ENCODE results near the gene CADPS2.

CADPS2 gene

GRCh38 chr7:122884186-122884585 lies 2.1 kb downstream of the CADPS2 start:
- no peak for TF ChIP-seq CTCF (IDR thresholded peaks at IDR 0.05; ENCODE audit: low read length, missing control alignments)
- no peak for DNase-seq (ENCODE audit: low read depth)

GRCh38 chr7:122883049-122883680 lies 3.1 kb downstream of the CADPS2 start:
- no peak for DNase-seq (ENCODE audit: low read depth)
- no peak for TF ChIP-seq CTCF (IDR thresholded peaks at IDR 0.05; ENCODE audit: low read length, missing control alignments)
- H3K4me3 ChIP-seq (replicated peaks; ENCODE audit: low read depth, low read length): no peak overlapping the region

More at GRCh38 chr7:122884186-122884585, 2.1 kb downstream of the CADPS2 start:
- no peak overlapping the region for H3K4me3 ChIP-seq (replicated peaks; ENCODE audit: low read depth, low read length)

GRCh38 chr7:122881324-122881723 lies 4.9 kb downstream of the CADPS2 start:
- DNase-seq (ENCODE audit: low read depth): no peak
- TF ChIP-seq CTCF (IDR thresholded peaks at IDR 0.05; ENCODE audit: low read length, missing control alignments): no peak
- no peak overlapping the region for H3K4me3 ChIP-seq (replicated peaks; ENCODE audit: low read depth, low read length)

- DNase-seq (ENCODE audit: low read depth): no peak
- TF ChIP-seq CTCF (IDR thresholded peaks at IDR 0.05; ENCODE audit: low read length, missing control alignments): no peak
- H3K4me3 ChIP-seq (replicated peaks; ENCODE audit: low read depth, low read length): no peak overlapping the region
Observed at GRCh38 chr7:122869260-122869659, 17.0 kb downstream of the CADPS2 start.

GRCh38 chr7:122867471-122867980 lies 18.7 kb downstream of the CADPS2 start:
- no peak for DNase-seq (ENCODE audit: low read depth)
- TF ChIP-seq CTCF (IDR thresholded peaks at IDR 0.05; ENCODE audit: low read length, missing control alignments): no peak
- no peak overlapping the region for H3K4me3 ChIP-seq (replicated peaks; ENCODE audit: low read depth, low read length)

GRCh38 chr7:122864838-122865237 lies 21.4 kb downstream of the CADPS2 start:
- DNase-seq (ENCODE audit: low read depth): no peak
- TF ChIP-seq CTCF (IDR thresholded peaks at IDR 0.05; ENCODE audit: low read length, missing control alignments): no peak
- H3K4me3 ChIP-seq (replicated peaks; ENCODE audit: low read depth, low read length): no peak overlapping the region

- no peak for TF ChIP-seq CTCF (IDR thresholded peaks at IDR 0.05; ENCODE audit: low read length, missing control alignments)
- DNase-seq (ENCODE audit: low read depth): no peak
- H3K4me3 ChIP-seq (replicated peaks; ENCODE audit: low read depth, low read length): no peak overlapping the region
Observed at GRCh38 chr7:122864016-122864415, 22.2 kb downstream of the CADPS2 start.

Measured in fibroblast of pulmonary artery (primary cell).